HEK293 (cell line): ENCODE results near the gene NRP2.

Source experiments
- CTCF ChIA-PET: fragments of 350-600 bp; formaldehyde crosslinking; extraction: SDS; loops from one replicate; lab custom pipeline; 2021; ENCODE audit warnings: antibody characterized with exemption; lab: Yijun Ruan, JAX
- POLR2A ChIA-PET: fragments of 300-600 bp; formaldehyde crosslinking; extraction: SDS; loops from one replicate; lab custom pipeline; 2020; ENCODE audit warnings: antibody characterized with exemption, inconsistent platforms; lab: Yijun Ruan, JAX
- H3K27ac ChIP-seq: fragments of 200-500 bp; sonication (Bioruptor generic); 2 replicates; pipeline ENCODE4 v1.5.1; 2014; ENCODE audit warnings: low read depth, low read length, control low read depth, inconsistent platforms; ENCODE audit errors: extremely low read depth
- H3K36me3 ChIP-seq, 2 experiments: fragments of 200-500 bp in 1 of 2; sonication (Bioruptor generic) in 1 of 2; 1 replicate in 1 of 2; 2 replicates in 1 of 2; pipeline ENCODE4 v1.5.1; 2014 to 2017; ENCODE audit warnings: inconsistent platforms in 2 of 2, low read length in 2 of 2; ENCODE audit not compliant: control insufficient read depth in 2 of 2, insufficient read depth in 1 of 2
- H3K4me1 ChIP-seq: fragments of 200-500 bp; sonication (Bioruptor generic); 2 replicates; pipeline ENCODE4 v1.5.1; 2014; ENCODE audit warnings: mild to moderate bottlenecking, low read length, inconsistent platforms; ENCODE audit not compliant: control insufficient read depth, insufficient read depth
- H3K4me3 ChIP-seq: 2 replicates; pipeline ENCODE4 v1.5.1; 2011; ENCODE audit warnings: low read depth, mild to moderate bottlenecking, control low read depth, low read length, moderate library complexity
- H3K9me3 ChIP-seq: fragments of 200-500 bp; sonication (Bioruptor generic); 2 replicates; pipeline ENCODE4 v1.5.1; 2014; ENCODE audit warnings: low read depth, low read length, inconsistent platforms; ENCODE audit not compliant: control insufficient read depth, insufficient read depth
- GLIS1 ChIP-seq: fragments of 450-650 bp; formaldehyde crosslinking; IDR thresholded peaks from 2 replicates; pipeline ENCODE4 v1.5.1; 2016; ENCODE audit warnings: missing biosample characterization, missing genetic modification characterization
- IKZF3 ChIP-seq: fragments of 450-650 bp; IDR thresholded peaks from 2 replicates; pipeline ENCODE4 v1.5.0; 2018; ENCODE audit warnings: missing biosample characterization, mild to moderate bottlenecking, missing genetic modification characterization, moderate library complexity
- MEIS1 ChIP-seq: sonication (generic); formaldehyde crosslinking; IDR thresholded peaks from 2 replicates; pipeline ENCODE4 v1.8.1; 2022; ENCODE audit warnings: missing genetic modification reagents, mild to moderate bottlenecking, borderline replicate concordance
- SP3 ChIP-seq: fragments of 450-650 bp; formaldehyde crosslinking; IDR thresholded peaks from 2 replicates; pipeline ENCODE4 v1.5.1; 2016; ENCODE audit warnings: missing biosample characterization, missing genetic modification characterization
- WT1 ChIP-seq: fragments of 450-650 bp; formaldehyde crosslinking; IDR thresholded peaks from 2 replicates; pipeline ENCODE4 v1.5.1; 2016; ENCODE audit warnings: missing biosample characterization, missing genetic modification characterization
- YY2 ChIP-seq: fragments of 450-650 bp; formaldehyde crosslinking; IDR thresholded peaks from 2 replicates; pipeline ENCODE4 v1.5.1; 2016; ENCODE audit warnings: missing biosample characterization, missing genetic modification characterization
- ZEB2 ChIP-seq: fragments of 450-650 bp; formaldehyde crosslinking; IDR thresholded peaks from 2 replicates; pipeline ENCODE4 v1.5.1; 2016; ENCODE audit warnings: missing biosample characterization, missing genetic modification characterization
- ZIC2 ChIP-seq: fragments of 450-650 bp; formaldehyde crosslinking; IDR thresholded peaks from 2 replicates; pipeline ENCODE4 v1.5.1; 2016; ENCODE audit warnings: missing biosample characterization, missing genetic modification characterization
- ZNF175 ChIP-seq: fragments of 450-650 bp; formaldehyde crosslinking; IDR thresholded peaks from 2 replicates; pipeline ENCODE4 v1.5.1; 2016; ENCODE audit warnings: missing biosample characterization, missing genetic modification characterization
- ZNF214 ChIP-seq: fragments of 450-650 bp; formaldehyde crosslinking; IDR thresholded peaks from 2 replicates; pipeline ENCODE4 v1.5.1; 2017; ENCODE audit warnings: missing biosample characterization, mild to moderate bottlenecking, missing genetic modification characterization, borderline replicate concordance
- ZNF221 ChIP-seq: fragments of 450-650 bp; formaldehyde crosslinking; IDR thresholded peaks from 2 replicates; pipeline ENCODE4 v1.5.1; 2017; ENCODE audit warnings: missing biosample characterization, missing genetic modification characterization, borderline replicate concordance
- ZNF239 ChIP-seq: fragments of 450-650 bp; formaldehyde crosslinking; IDR thresholded peaks from 2 replicates; pipeline ENCODE4 v1.5.1; 2016; ENCODE audit warnings: missing biosample characterization, missing genetic modification characterization
- ZNF24 ChIP-seq: fragments of 450-650 bp; formaldehyde crosslinking; IDR thresholded peaks from 2 replicates; pipeline ENCODE4 v1.5.1; 2016; ENCODE audit warnings: missing biosample characterization, missing genetic modification characterization
- ZNF366 ChIP-seq: fragments of 450-650 bp; formaldehyde crosslinking; conservative IDR thresholded peaks from 2 replicates; pipeline ENCODE4 v1.5.1; 2016; ENCODE audit warnings: missing biosample characterization, missing genetic modification characterization
- ZNF37A ChIP-seq: fragments of 450-650 bp; IDR thresholded peaks from 2 replicates; pipeline ENCODE4 v1.5.1; 2018; ENCODE audit warnings: missing biosample characterization, missing genetic modification characterization
- ZNF473 ChIP-seq: fragments of 450-650 bp; formaldehyde crosslinking; IDR thresholded peaks from 2 replicates; pipeline ENCODE4 v1.5.1; 2017; ENCODE audit warnings: missing biosample characterization, missing genetic modification characterization
- ZNF514 ChIP-seq: fragments of 450-650 bp; formaldehyde crosslinking; IDR thresholded peaks from 2 replicates; pipeline ENCODE4 v1.5.1; 2016; ENCODE audit warnings: missing biosample characterization, missing genetic modification characterization
- ZNF521 ChIP-seq: fragments of 450-650 bp; formaldehyde crosslinking; IDR thresholded peaks from 2 replicates; pipeline ENCODE4 v1.5.1; 2017; ENCODE audit warnings: missing biosample characterization, mild to moderate bottlenecking, missing genetic modification characterization
- ZNF660 ChIP-seq: fragments of 450-650 bp; IDR thresholded peaks from 2 replicates; pipeline ENCODE4 v1.5.1; 2018; ENCODE audit warnings: missing biosample characterization, mild to moderate bottlenecking, missing genetic modification characterization
- TF ChIP-seq, protein P1 (sequence below): fragments of 450-650 bp; formaldehyde crosslinking; conservative IDR thresholded peaks from 2 replicates; pipeline ENCODE4 v1.5.1; 2016; ENCODE audit warnings: low read depth, missing biosample characterization, missing genetic modification characterization
- TF ChIP-seq, protein P2 (sequence below): fragments of 450-650 bp; formaldehyde crosslinking; IDR thresholded peaks from 2 replicates; pipeline ENCODE4 v1.5.1; 2016; ENCODE audit warnings: missing biosample characterization, missing genetic modification characterization
- TF ChIP-seq, protein P3 (sequence below): fragments of 450-650 bp; IDR thresholded peaks from 2 replicates; pipeline ENCODE4 v1.5.1; 2018; ENCODE audit warnings: missing biosample characterization, mild to moderate bottlenecking, missing genetic modification characterization
- TF ChIP-seq, protein P4 (sequence below): fragments of 450-650 bp; formaldehyde crosslinking; IDR thresholded peaks from 2 replicates; pipeline ENCODE4 v1.5.1; 2017; ENCODE audit warnings: missing biosample characterization, mild to moderate bottlenecking, missing genetic modification characterization, moderate library complexity

NRP2 gene

DNA sequence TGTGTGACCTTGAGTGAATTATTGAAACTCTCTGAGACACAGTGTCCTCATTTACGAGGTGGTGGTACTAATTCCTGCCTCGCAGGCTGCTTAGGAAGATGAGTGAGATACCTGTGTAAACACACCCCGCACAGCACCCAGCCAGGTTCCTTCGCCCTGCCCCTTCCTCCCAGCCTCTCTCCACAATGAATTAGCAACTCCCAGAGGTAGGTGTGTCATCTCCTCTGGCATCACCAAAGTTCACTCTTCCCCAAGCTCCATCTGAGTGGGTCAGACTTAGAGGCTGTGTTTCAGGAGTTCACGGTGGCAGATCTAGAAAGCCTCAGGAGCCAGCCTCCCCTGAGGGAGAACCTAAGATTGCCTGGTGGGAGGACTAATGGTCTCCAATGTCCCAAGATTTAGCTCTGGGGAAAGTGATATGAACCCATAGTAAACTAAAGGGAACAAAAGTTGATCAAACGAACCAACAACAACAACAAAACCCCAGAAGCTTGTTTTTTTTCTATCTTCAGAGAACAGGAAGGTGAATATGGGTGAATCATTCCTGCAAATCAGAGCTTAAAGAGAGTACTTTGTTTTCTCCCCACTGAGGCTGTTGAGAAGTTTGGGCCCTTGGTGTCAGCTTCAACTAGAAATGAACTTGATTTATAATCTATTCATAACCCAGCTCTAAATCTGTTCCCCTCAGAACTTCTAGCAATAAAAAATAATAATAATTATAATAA, 44.4 kb upstream of the NRP2 start:
- CTCF ChIA-PET: interaction anchor here (0.6 to 1.7 kb wide), 3 partner anchors 11 to 38 kb away, joined by 3 read pairs; no protein-coding TSS in a partner anchor
- Histone ChIP-seq H3K4me3 (no peak overlapping the region), H3K27ac (no peak overlapping the region), H3K4me1 (no peaks in the 10 kb centered on the region), H3K36me3 (no peaks in the 10 kb centered on the region), H3K9me3 (no peaks in the 10 kb centered on the region)
- POLR2A ChIA-PET: no interaction called here
- TF ChIP-seq ZNF521: no peak
- no peak for TF ChIP-seq ZNF214 (tag by site-specific recombination)
- no peak for TF ChIP-seq ZNF366 (tag by site-specific recombination)
- no peak for TF ChIP-seq ZNF175
- TF ChIP-seq ZEB2 (tag by site-specific recombination): no peak
- no peak for TF ChIP-seq YY2
- TF ChIP-seq MEIS1 (CRISPR knock-in tag): no peak
- no peak for TF ChIP-seq ZIC2 (tag by site-specific recombination)
- no peak for TF ChIP-seq ZNF473 (tag by site-specific recombination)
- no peak for TF ChIP-seq ZNF239 (tag by site-specific recombination)
- TF ChIP-seq, protein P1, sequence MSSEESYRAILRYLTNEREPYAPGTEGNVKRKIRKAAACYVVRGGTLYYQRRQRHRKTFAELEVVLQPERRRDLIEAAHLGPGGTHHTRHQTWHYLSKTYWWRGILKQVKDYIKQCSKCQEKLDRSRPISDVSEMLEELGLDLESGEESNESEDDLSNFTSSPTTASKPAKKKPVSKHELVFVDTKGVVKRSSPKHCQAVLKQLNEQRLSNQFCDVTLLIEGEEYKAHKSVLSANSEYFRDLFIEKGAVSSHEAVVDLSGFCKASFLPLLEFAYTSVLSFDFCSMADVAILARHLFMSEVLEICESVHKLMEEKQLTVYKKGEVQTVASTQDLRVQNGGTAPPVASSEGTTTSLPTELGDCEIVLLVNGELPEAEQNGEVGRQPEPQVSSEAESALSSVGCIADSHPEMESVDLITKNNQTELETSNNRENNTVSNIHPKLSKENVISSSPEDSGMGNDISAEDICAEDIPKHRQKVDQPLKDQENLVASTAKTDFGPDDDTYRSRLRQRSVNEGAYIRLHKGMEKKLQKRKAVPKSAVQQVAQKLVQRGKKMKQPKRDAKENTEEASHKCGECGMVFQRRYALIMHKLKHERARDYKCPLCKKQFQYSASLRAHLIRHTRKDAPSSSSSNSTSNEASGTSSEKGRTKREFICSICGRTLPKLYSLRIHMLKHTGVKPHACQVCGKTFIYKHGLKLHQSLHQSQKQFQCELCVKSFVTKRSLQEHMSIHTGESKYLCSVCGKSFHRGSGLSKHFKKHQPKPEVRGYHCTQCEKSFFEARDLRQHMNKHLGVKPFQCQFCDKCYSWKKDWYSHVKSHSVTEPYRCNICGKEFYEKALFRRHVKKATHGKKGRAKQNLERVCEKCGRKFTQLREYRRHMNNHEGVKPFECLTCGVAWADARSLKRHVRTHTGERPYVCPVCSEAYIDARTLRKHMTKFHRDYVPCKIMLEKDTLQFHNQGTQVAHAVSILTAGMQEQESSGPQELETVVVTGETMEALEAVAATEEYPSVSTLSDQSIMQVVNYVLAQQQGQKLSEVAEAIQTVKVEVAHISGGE (tag by site-specific recombination): no peak
- TF ChIP-seq ZNF660 (tag by site-specific recombination): no peak
- no peak for TF ChIP-seq ZNF37A (tag by site-specific recombination)
- TF ChIP-seq, protein P2, sequence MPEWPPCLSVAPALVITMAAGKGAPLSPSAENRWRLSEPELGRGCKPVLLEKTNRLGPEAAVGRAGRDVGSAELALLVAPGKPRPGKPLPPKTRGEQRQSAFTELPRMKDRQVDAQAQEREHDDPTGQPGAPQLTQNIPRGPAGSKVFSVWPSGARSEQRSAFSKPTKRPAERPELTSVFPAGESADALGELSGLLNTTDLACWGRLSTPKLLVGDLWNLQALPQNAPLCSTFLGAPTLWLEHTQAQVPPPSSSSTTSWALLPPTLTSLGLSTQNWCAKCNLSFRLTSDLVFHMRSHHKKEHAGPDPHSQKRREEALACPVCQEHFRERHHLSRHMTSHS (tag by site-specific recombination): no peak
- TF ChIP-seq ZNF24 (tag by site-specific recombination): no peak
- TF ChIP-seq SP3 (tag by site-specific recombination): no peak

DNA sequence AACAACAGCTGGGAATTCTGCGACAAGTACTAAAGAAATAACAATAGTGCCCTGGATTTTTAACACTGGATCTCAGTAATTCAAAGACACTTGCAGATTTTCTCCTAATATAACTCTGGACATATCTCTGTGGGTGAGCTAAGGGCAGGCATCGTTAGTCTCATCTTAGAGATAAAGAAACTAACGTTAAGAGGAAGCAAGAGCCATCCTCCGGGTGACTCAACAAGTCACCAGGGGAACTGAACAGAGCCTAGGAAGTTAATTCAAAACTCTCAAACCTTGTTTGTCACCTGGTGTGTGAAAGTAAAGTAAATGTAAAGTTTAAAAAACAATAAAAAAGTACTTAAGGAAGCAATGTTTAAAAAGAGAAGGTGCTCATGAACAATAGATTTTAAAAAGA, 41.6 kb upstream of the NRP2 start:
- TF ChIP-seq ZNF221 (tag by site-specific recombination): no peak
- no peak for TF ChIP-seq WT1
- no peak for TF ChIP-seq ZNF214 (tag by site-specific recombination)
- no peak for TF ChIP-seq IKZF3 (tag by site-specific recombination)
- TF ChIP-seq, protein P3, sequence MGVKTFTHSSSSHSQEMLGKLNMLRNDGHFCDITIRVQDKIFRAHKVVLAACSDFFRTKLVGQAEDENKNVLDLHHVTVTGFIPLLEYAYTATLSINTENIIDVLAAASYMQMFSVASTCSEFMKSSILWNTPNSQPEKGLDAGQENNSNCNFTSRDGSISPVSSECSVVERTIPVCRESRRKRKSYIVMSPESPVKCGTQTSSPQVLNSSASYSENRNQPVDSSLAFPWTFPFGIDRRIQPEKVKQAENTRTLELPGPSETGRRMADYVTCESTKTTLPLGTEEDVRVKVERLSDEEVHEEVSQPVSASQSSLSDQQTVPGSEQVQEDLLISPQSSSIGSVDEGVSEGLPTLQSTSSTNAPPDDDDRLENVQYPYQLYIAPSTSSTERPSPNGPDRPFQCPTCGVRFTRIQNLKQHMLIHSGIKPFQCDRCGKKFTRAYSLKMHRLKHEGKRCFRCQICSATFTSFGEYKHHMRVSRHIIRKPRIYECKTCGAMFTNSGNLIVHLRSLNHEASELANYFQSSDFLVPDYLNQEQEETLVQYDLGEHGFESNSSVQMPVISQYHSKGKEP (tag by site-specific recombination): no peak
- no peak for TF ChIP-seq ZNF514 (tag by site-specific recombination)
- TF ChIP-seq, protein P4, sequence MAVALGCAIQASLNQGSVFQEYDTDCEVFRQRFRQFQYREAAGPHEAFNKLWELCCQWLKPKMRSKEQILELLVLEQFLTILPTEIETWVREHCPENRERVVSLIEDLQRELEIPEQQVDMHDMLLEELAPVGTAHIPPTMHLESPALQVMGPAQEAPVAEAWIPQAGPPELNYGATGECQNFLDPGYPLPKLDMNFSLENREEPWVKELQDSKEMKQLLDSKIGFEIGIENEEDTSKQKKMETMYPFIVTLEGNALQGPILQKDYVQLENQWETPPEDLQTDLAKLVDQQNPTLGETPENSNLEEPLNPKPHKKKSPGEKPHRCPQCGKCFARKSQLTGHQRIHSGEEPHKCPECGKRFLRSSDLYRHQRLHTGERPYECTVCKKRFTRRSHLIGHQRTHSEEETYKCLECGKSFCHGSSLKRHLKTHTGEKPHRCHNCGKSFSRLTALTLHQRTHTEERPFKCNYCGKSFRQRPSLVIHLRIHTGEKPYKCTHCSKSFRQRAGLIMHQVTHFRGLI (tag by site-specific recombination): no peak
- TF ChIP-seq GLIS1: no peak
- TF ChIP-seq, all 188 proteins: peak for 0
- H3K36me3 ChIP-seq: no peaks in the 10 kb centered on the region
- H3K4me3 ChIP-seq: no peak overlapping the region
- H3K9me3 ChIP-seq: no peaks in the 10 kb centered on the region
- ChIA-PET POLR2A (no interaction called here), CTCF (no interaction called here)
- H3K4me1 ChIP-seq: no peaks in the 10 kb centered on the region
- H3K27ac ChIP-seq: no peak overlapping the region
